RWPE1 (cell line): Measurements from ENCODE around the gene PIGO.
A peak's percentile ranks its signal among the peaks of the same experiment; 100 is the strongest.

ENCODE experiments used
- CTCF ChIA-PET: fragments of 350-600 bp; sonication (Branson Sonifier 250); formaldehyde crosslinking; extraction: SDS; loops from one replicate; lab custom pipeline; 2021; lab: Yijun Ruan, JAX
- POLR2A ChIA-PET: fragments of 400-600 bp; formaldehyde crosslinking; extraction: SDS; loops from one replicate; lab custom pipeline; 2020; ENCODE audit warnings: antibody characterized with exemption; ENCODE audit not compliant: low non-redundant PET; lab: Yijun Ruan, JAX
- DNase-seq: peaks from one replicate; pipeline ENCODE4 v3.0.0; 2012; ENCODE audit warnings: low spot score
- H3K27ac ChIP-seq: fragments of 450-650 bp; 2 replicates; pipeline ENCODE4 v1.5.1; 2017
- TF ChIP-seq, protein P1 (sequence below): fragments of 450-650 bp; conservative IDR thresholded peaks from 2 replicates; pipeline ENCODE4 v1.5.1; 2017; ENCODE audit warnings: low read depth, mild to moderate bottlenecking

Gene PIGO

GRCh38 chr9:35069020-35069419 is 27.4 kb downstream of the PIGO start:
- DNase-seq = no peak
- TF ChIP-seq, protein P1, sequence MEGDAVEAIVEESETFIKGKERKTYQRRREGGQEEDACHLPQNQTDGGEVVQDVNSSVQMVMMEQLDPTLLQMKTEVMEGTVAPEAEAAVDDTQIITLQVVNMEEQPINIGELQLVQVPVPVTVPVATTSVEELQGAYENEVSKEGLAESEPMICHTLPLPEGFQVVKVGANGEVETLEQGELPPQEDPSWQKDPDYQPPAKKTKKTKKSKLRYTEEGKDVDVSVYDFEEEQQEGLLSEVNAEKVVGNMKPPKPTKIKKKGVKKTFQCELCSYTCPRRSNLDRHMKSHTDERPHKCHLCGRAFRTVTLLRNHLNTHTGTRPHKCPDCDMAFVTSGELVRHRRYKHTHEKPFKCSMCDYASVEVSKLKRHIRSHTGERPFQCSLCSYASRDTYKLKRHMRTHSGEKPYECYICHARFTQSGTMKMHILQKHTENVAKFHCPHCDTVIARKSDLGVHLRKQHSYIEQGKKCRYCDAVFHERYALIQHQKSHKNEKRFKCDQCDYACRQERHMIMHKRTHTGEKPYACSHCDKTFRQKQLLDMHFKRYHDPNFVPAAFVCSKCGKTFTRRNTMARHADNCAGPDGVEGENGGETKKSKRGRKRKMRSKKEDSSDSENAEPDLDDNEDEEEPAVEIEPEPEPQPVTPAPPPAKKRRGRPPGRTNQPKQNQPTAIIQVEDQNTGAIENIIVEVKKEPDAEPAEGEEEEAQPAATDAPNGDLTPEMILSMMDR = no peak
- no peak overlapping the region for H3K27ac ChIP-seq
- POLR2A ChIA-PET = interaction anchor here (0.6 kb wide), 1 partner anchor 649 kb away, joined by 5 read pairs; no protein-coding TSS in a partner anchor
- CTCF ChIA-PET = no interaction called here

- no peak overlapping the region for H3K27ac ChIP-seq
- no peak for DNase-seq
- CTCF ChIA-PET = interaction anchor here (1.8 kb wide), 1 partner anchor 15 kb away, joined by 8 read pairs; no protein-coding TSS in a partner anchor
- POLR2A ChIA-PET = interaction anchor here (0.6 to 0.7 kb wide), 2 partner anchors 69 to 77 kb away, joined by 4 read pairs; partner anchors contain the start of gene DNAJB5
- TF ChIP-seq, protein P1 = no peak
Observed at GRCh38 chr9:35067056-35067455, 29.3 kb downstream of the PIGO start.

DNA sequence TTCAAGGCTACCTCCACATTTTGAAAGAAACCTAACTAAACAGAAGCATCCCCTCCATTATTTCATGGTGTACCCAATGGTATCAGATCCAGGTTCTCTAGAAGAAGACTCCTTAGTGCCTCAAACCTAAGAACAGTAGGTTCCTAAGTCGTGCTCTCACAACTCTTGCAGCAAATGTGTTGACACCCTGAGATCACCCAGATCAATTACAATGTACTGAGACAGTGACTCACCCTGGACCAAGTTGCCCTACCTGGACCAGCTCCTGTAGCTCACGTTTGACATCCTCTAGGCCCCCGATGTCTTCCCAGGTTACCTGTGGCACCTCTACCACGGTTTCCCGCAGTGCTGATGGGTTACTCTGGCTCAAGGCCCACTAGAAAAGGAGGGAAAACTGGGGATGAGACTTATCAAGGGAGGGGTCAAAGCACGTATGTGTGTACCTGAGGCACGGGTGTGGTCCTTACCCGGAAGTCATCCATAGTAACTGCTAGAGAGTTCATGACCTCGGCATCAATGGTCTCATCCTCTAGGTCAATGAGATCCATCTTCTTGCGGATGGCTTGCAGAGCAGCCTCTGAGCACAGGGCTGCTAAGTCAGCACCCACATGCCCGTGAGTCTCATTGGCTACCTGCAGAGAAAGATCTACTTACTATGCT is 35.7 kb downstream of the PIGO start:
- TF ChIP-seq, protein P1 = no peak
- H3K27ac ChIP-seq = no peak overlapping the region
- ChIA-PET CTCF (interaction anchor here (0.6 kb wide), 2 partner anchors 9 to 10 kb away, joined by 3 to 4 read pairs; no protein-coding TSS in a partner anchor), POLR2A (no interaction called here)
- DNase-seq = no peak

GRCh38 chr9:35059438-35059837 is 37.0 kb downstream of the PIGO start:
- TF ChIP-seq, protein P1 = no peak
- CTCF ChIA-PET = no interaction called here
- POLR2A ChIA-PET = no interaction called here

GRCh38 chr9:35057271-35057620 is 39.1 kb downstream of the PIGO start:
- TF ChIP-seq, protein P1 = no peak
- ChIA-PET POLR2A (no interaction called here), CTCF (no interaction called here)
- no peak for DNase-seq
- H3K27ac ChIP-seq = peak overlapping the region; percentile 7; the same call in 1 of the 2 replicates

More at GRCh38 chr9:35059438-35059837, 37.0 kb downstream of the PIGO start:
- no peak overlapping the region for H3K27ac ChIP-seq
- DNase-seq = no peak

GRCh38 chr9:35056571-35057270 is 39.7 kb downstream of the PIGO start:
- no peak for DNase-seq
- TF ChIP-seq, protein P1 = no peak
- CTCF ChIA-PET = interaction anchor here (0.6 kb wide), 1 partner anchor 39 kb away, joined by 5 read pairs; the partner anchor contains the start of gene PIGO
- POLR2A ChIA-PET = no interaction called here
- H3K27ac ChIP-seq = peak overlapping the region; percentile 7; the same call in 1 of the 2 replicates
